Measurements from ENCODE around the gene KRT71.

The KRT71 gene

GRCh38 chr12:52564582-52564981 is 11.6 kb upstream of the KRT71 start:
- no peak for DNase-seq (ENCODE audit: low spot score)
- no peak overlapping the region for H3K27ac ChIP-seq
- ChIA-PET CTCF (no interaction called here), POLR2A (ENCODE audit: low non-redundant PET) (no interaction called here)
- TF ChIP-seq CTCF (conservative IDR thresholded peaks at IDR 0.05; ENCODE audit: low read depth), result no peak

DNA sequence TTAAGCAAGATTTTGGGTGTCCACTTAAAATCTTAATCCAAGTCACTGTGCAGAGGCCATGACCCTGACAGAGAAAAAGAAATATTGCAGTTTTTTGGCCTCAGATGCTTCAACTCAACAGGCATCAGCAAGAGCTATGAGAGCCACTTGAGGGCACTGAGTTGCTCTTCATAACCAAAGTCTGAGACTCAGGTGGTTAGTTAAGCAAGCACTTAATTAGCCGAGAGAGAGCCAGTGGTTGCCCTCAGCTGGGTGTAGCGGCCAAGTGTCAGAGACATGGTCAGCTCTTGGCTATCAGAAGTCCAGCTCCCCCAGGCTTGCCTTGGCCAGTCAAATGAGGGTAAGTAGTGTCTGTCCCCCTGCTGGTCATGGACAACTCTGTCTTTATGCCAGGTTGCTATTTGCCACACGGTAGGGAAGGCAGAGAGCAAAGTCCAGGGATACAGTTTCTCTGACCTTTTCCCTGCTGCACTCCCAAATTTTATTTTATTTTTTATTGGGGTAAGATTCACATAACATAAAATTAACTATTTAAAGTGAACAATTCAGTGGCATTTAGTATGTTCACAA is 9.0 kb upstream of the KRT71 start:
- no peak for TF ChIP-seq CTCF (conservative IDR thresholded peaks at IDR 0.05; ENCODE audit: low read depth)
- POLR2A ChIA-PET (ENCODE audit: low non-redundant PET), result no interaction called here
- CTCF ChIA-PET, result interaction anchor here (0.6 to 1.5 kb wide), 4 partner anchors 23 to 318 kb away, joined by 3 read pairs; no protein-coding TSS in a partner anchor
- no peak overlapping the region for H3K27ac ChIP-seq
- DNase-seq (ENCODE audit: low spot score), result no peak

DNA sequence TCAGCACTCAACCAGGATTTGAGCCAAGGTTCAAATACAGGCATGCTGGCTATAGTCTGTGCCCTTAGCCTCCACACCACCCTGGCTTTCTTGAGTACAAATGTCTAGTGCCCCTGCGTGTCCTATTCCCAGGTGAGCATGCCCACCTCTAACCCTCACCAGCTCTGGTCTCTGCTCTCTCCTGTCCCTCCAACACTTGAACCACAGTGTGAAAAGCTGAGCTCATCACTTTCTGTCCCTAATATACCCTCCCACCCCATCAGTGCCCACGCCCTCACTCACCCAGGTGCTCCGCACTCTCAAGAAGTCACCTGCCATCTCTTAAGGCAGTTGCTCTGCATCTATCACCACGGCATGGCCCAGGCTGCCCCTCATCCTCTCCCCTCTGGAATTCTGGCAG is 7.0 kb upstream of the KRT71 start:
- no peak for TF ChIP-seq CTCF (conservative IDR thresholded peaks at IDR 0.05; ENCODE audit: low read depth)
- CTCF ChIA-PET, result interaction anchor here (0.6 to 1.2 kb wide), 2 partner anchors 28 to 35 kb away, joined by 3 to 4 read pairs; no protein-coding TSS in a partner anchor
- no peak overlapping the region for H3K27ac ChIP-seq
- DNase-seq (ENCODE audit: low spot score), result no peak
- POLR2A ChIA-PET (ENCODE audit: low non-redundant PET), result no interaction called here

- ChIA-PET POLR2A (ENCODE audit: low non-redundant PET) (no interaction called here), CTCF (no interaction called here)
- no peak overlapping the region for H3K27ac ChIP-seq
- no peak for DNase-seq (ENCODE audit: low spot score)
- no peak for TF ChIP-seq CTCF (conservative IDR thresholded peaks at IDR 0.05; ENCODE audit: low read depth)
These were observed 6.0 kb upstream of the KRT71 start for GRCh38 chr12:52558781-52559445.

DNA sequence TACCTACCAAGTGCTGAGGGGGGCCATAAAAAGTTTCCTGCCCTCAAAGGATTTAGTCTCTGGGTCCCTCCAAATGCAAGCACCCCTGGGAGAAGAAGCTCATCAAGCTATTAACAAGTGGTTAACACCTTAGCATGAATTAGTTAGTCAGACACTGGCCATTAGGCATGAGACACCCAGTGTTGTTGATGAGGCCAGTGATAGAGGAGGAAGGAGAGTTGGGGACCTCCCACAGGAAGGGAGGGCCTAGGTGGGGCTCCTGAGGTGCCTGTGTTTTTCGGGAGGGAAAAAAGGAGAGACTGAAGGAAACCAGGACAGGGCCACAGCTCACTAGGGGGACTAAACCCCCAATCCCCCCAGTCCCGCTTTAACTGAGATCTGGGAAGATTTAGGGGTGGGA is 4.5 kb upstream of the KRT71 start:
- no peak for TF ChIP-seq CTCF (conservative IDR thresholded peaks at IDR 0.05; ENCODE audit: low read depth)
- ChIA-PET POLR2A (ENCODE audit: low non-redundant PET) (no interaction called here), CTCF (interaction anchor here (0.6 kb wide), 1 partner anchor 146 kb away, joined by 4 read pairs; the partner anchor contains the start of gene KRT77)
- no peak overlapping the region for H3K27ac ChIP-seq
- no peak for DNase-seq (ENCODE audit: low spot score)

DNA sequence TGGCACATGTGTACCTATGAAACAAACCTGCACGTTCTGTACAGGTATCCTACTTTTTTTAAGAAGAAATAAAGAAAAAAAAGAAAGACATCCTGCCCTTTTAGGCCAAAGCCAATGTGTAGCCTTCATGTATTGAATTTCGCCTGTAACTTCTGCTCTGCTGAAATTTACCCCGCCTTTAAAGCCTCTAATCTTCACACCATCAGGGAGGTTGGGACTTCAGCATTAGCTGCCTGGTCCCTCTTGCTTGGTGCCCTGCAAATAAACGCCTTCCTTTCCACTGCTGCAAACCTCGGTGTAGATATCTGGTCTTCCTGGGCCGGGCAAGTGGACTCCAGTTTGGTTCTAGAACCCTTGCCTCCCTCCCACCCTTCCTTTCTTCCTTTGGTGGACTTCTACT is 2.6 kb upstream of the KRT71 start:
- no peak for DNase-seq (ENCODE audit: low spot score)
- ChIA-PET CTCF (interaction anchor here (0.7 kb wide), 1 partner anchor 160 kb away, joined by 3 read pairs; no protein-coding TSS in a partner anchor), POLR2A (ENCODE audit: low non-redundant PET) (no interaction called here)
- TF ChIP-seq CTCF (conservative IDR thresholded peaks at IDR 0.05; ENCODE audit: low read depth), result no peak
- H3K27ac ChIP-seq, result no peak overlapping the region
